K562 (cell line): ENCODE data around the gene DARS1. TPM values are rescaled to one million over a fixed set of nuclear protein-coding genes. Genes with fewer than 3 reads are reported as not detected.

ENCODE experiments used
- ATAC-seq: fragments of 200-7000 bp; cut with Tn5 transposase; 3 replicates; pipeline ENCODE4 v1.9.1; 2020; ENCODE audit warnings: moderate library complexity
- BruUV-seq: library from RNA; stranded (reverse); fragments of 400-500 nt; replicated peaks from 2 replicates; lab custom pipeline; 2021; lab: Mats Ljungman, UMichigan
- CTCF ChIA-PET: fragments of 300-600 bp; formaldehyde crosslinking; extraction: SDS; loops from one replicate; lab custom pipeline; 2021; ENCODE audit warnings: low intra/inter-chr PET ratio; lab: Yijun Ruan, JAX
- POLR2A ChIA-PET: fragments of 300-600, 350-650 bp; sonication (Branson Sonifier 250); formaldehyde crosslinking; extraction: SDS; loops from one replicate; lab custom pipeline; 2021; ENCODE audit warnings: antibody characterized with exemption, inconsistent platforms; lab: Yijun Ruan, JAX
- DNase-seq, 4 experiments: peaks; one replicate each; pipeline versions ENCODE4 v3.0.0 to v3.0.0-alpha.2; 2011 to 2018; ENCODE audit warnings: low spot score in 3 of 4, mixed read lengths in 3 of 4; ENCODE audit errors: extremely low read depth in 1 of 4
- FAIRE-seq: peaks from 2 replicates; lab custom pipeline; 2011; peaks lifted over from hg19 to GRCh38; lab: Jason Lieb, UNC
- H2AFZ ChIP-seq: 2 replicates; pipeline ENCODE4 v1.6.0; 2011; ENCODE audit warnings: low read depth, low read length, control low read depth, inconsistent platforms
- H3K27ac ChIP-seq: fragments of 200-600 bp; 3 replicates; pipeline ENCODE4 v1.8.0; 2011; ENCODE audit warnings: low read depth, mild to moderate bottlenecking, control low read depth, inconsistent platforms, low read length, moderate library complexity, mixed read lengths; ENCODE audit errors: extremely low read depth
- H3K27me3 ChIP-seq, 2 experiments: fragments of 300-600 bp in 1 of 2; 2 replicates in 1 of 2; 3 replicates in 1 of 2; pipeline versions ENCODE4 v1.6.0 to v1.8.0; 2011; ENCODE audit warnings: inconsistent platforms in 2 of 2, low read length in 2 of 2, mild to moderate bottlenecking in 1 of 2, mixed read lengths in 1 of 2, moderate library complexity in 1 of 2; ENCODE audit not compliant: control insufficient read depth in 2 of 2, insufficient read depth in 2 of 2
- H3K36me3 ChIP-seq: fragments of 300-600 bp; 3 replicates; pipeline ENCODE4 v1.8.0; 2011; ENCODE audit warnings: mild to moderate bottlenecking, low read length, inconsistent platforms; ENCODE audit not compliant: control insufficient read depth, insufficient read depth
- H3K4me1 ChIP-seq, 2 experiments: fragments of 200-600 bp in 1 of 2; replicated peaks in 1 of 2; 2 replicates in 1 of 2; 3 replicates in 1 of 2; pipeline versions ENCODE4 v1.5.1 to v1.8.0; 2011; ENCODE audit warnings: inconsistent platforms in 2 of 2, low read length in 2 of 2, mild to moderate bottlenecking in 1 of 2, mixed read lengths in 1 of 2, moderate library complexity in 1 of 2; ENCODE audit not compliant: control insufficient read depth in 2 of 2, insufficient read depth in 2 of 2
- H3K4me2 ChIP-seq: 2 replicates; pipeline ENCODE4 v1.6.1; 2011; ENCODE audit warnings: low read length, control low read depth, inconsistent platforms, mixed read lengths; ENCODE audit not compliant: insufficient read depth
- H3K4me3 ChIP-seq: fragments of 200-600 bp; sonication (generic), shearing (Covaris generic); 2 replicates; pipeline ENCODE4 v1.5.1; 2016; ENCODE audit warnings: control low read depth, inconsistent platforms
- H3K79me2 ChIP-seq: fragments of 200-600 bp; 3 replicates; pipeline ENCODE4 v1.8.0; 2011; ENCODE audit warnings: low read length, inconsistent platforms; ENCODE audit not compliant: control insufficient read depth, insufficient read depth
- H3K9ac ChIP-seq, 2 experiments: 2 replicates each; pipeline versions ENCODE4 v1.6.0 to v1.6.1; 2011; ENCODE audit warnings: low read depth in 2 of 2, low read length in 2 of 2, control low read depth in 1 of 2, inconsistent platforms in 1 of 2, mild to moderate bottlenecking in 1 of 2, mixed read lengths in 1 of 2; ENCODE audit not compliant: insufficient read depth in 1 of 2
- H3K9me1 ChIP-seq: one replicate; pipeline ENCODE4 v1.6.0; 2011; ENCODE audit warnings: inconsistent platforms, mild to moderate bottlenecking, low read length, moderate library complexity; ENCODE audit not compliant: control insufficient read depth, insufficient read depth
- H3K9me3 ChIP-seq: replicated peaks from 2 replicates; pipeline ENCODE4 v1.5.1; 2011; ENCODE audit warnings: low read depth, low read length, inconsistent platforms; ENCODE audit not compliant: control insufficient read depth, insufficient read depth
- H4K20me1 ChIP-seq: replicated peaks from 2 replicates; pipeline ENCODE4 v1.6.1; 2011; ENCODE audit warnings: low read length, inconsistent platforms, mixed read lengths; ENCODE audit not compliant: control insufficient read depth, insufficient read depth
- CAMTA2 ChIP-seq: fragments of 250-450 bp; sonication (Bioruptor Pico); conservative IDR thresholded peaks from 2 replicates; pipeline ENCODE4 v1.5.1; 2022
- CBFA2T3 ChIP-seq: fragments of 450-650 bp; IDR thresholded peaks from 2 replicates; pipeline ENCODE4 v1.6.1; 2017
- MCM5 ChIP-seq: fragments of 450-650 bp; IDR thresholded peaks from 2 replicates; pipeline ENCODE4 v1.6.1; 2016; ENCODE audit warnings: low read depth
- POLR2H ChIP-seq: IDR thresholded peaks from 2 replicates; pipeline ENCODE4 v1.6.1; 2016; ENCODE audit warnings: missing genetic modification characterization, low read depth, mild to moderate bottlenecking, control low read depth, missing compliant biosample characterization, moderate library complexity
- PREB ChIP-seq: sonication (generic); formaldehyde crosslinking; IDR thresholded peaks from 2 replicates; pipeline ENCODE4 v1.8.1; 2023; ENCODE audit warnings: mild to moderate bottlenecking, missing genetic modification reagents
- U2AF1 ChIP-seq: fragments of 200-400 bp; formaldehyde crosslinking; optimal IDR thresholded peaks from 2 replicates; pipeline ENCODE3; 2017; ENCODE audit warnings: mild to moderate bottlenecking, low read depth, low read length, moderate library complexity
- ZC3H11A ChIP-seq: IDR thresholded peaks from 2 replicates; pipeline ENCODE4 v1.6.1; 2012; ENCODE audit warnings: low read depth, low read length, improper control_type of control experiment
- ZFPM2 ChIP-seq: fragments of 250-450 bp; sonication (Bioruptor Pico); IDR thresholded peaks from 2 replicates; pipeline ENCODE4 v1.5.1; 2022; ENCODE audit warnings: mild to moderate bottlenecking
- ZNF609 ChIP-seq: sonication (generic); formaldehyde crosslinking; IDR thresholded peaks from 2 replicates; pipeline ENCODE4 v1.8.1; 2023; ENCODE audit warnings: missing genetic modification reagents, mild to moderate bottlenecking, borderline replicate concordance
- WGBS: fragments of 100-300 bp; shearing (Covaris generic); methylation state at CpG from one replicate; pipeline ENCODE4 v1.1.6; 2016; ENCODE audit warnings: low coverage, mixed read lengths; ENCODE audit not compliant: insufficient coverage; ENCODE audit errors: missing lambda C conversion rate; 5-methylcytosine and 5-hydroxymethylcytosine counted together
- in situ Hi-C: fragments of 300-500 bp; cut with MboI; formaldehyde crosslinking; loops from 4 replicates; pipeline ENCODE4 v1.15.0; 2018; ENCODE audit warnings: inconsistent platforms, mixed read lengths
- intact Hi-C: fragments of 100-400 bp; cut with micrococcal nuclease; formaldehyde crosslinking; loops from 2 replicates; pipeline ENCODE4 v1.14.2; 2022
- polyA plus RNA-seq, 8 experiments: library from polyadenylated mRNA; depleted of rRNA in 4 of 8; stranded (reverse) in 5 of 8; unstranded in 3 of 8; fragments of >200 nt; fragmentation: Nextera tagmentation in 2 of 8; fragmentation: Illumina TruSeq in 1 of 8; extraction: Ambion mirVana in 2 of 8; extraction: Trizol in 1 of 8; gene quantifications; 2 replicates each; pipeline versions ENCODE4 v1.2.1 to v1.2.3, GENCODE V29; 2011 to 2014; ENCODE audit warnings: inconsistent platforms in 1 of 8, missing spikeins in 1 of 8
- total RNA-seq, 7 experiments: library from RNA; depleted of rRNA in 6 of 7; stranded (reverse); fragments of >200 nt in 6 of 7; fragmentation: Illumina TruSeq in 2 of 7; extraction: Trizol in 2 of 7; gene quantifications; 2 replicates each; pipeline versions ENCODE4 v1.2.1 to v1.2.3, GENCODE V29; 2011 to 2021; ENCODE audit warnings: low replicate concordance in 1 of 7

Gene DARS1
- total and polyA plus RNA-seq, 9 of the 15 experiments (the other 6 are each of a cell fraction or from before 2014, with no cell fraction given), result 91.5 to 239 (median 98.0) TPM

GRCh38 chr2:135944625-135945024 is 40.8 kb downstream of the DARS1 start:
- no peaks in the 10 kb centered on the region for H3K27me3 ChIP-seq
- no peaks in the 10 kb centered on the region for H3K9me1 ChIP-seq
- no peaks in the 10 kb centered on the region for H3K9me3 ChIP-seq
- no peaks in the 10 kb centered on the region for H4K20me1 ChIP-seq
- H3K9ac ChIP-seq, result no peak overlapping the region
- in situ Hi-C loops, result no loop called here
- TF ChIP-seq CBFA2T3 (peak; percentile 19; the same call in 1 of the 2 replicates), U2AF1 (no peak)
- peaks cover 69% of the 10 kb centered on the region for H3K79me2 ChIP-seq
- POLR2A ChIA-PET, result no interaction called here
- CTCF ChIA-PET, result no interaction called here
- H3K4me3 ChIP-seq, result no peak overlapping the region
- peaks cover 38% of the 10 kb centered on the region for H3K36me3 ChIP-seq
- DNase-seq (peak in 1 of 4 experiments; percentile 11), ATAC-seq (peak; percentile 69), FAIRE-seq (no peak)
- intact Hi-C loops, result no loop called here
- 43% methylated on average over 1 of the region's 1 CpG for WGBS
- no peak overlapping the region for H2AFZ ChIP-seq
- no peak overlapping the region; the same call in 2 of the 3 replicates for H3K27ac ChIP-seq
- H3K4me2 ChIP-seq, result no peak overlapping the region
- peaks cover 4 to 8% of the 10 kb centered on the region in 2 experiments; a peak in 3 of 5 replicates for H3K4me1 ChIP-seq
- BruUV-seq, result no TSS peak

- WGBS, result 98% methylated on average over 5 of the region's 5 CpGs
- no TSS peak for BruUV-seq
- in situ Hi-C loops, result no loop called here
- ChIA-PET POLR2A (interaction anchor here (1.6 kb wide), 1 partner anchor 17 kb away, joined by 4 read pairs; no protein-coding TSS in a partner anchor), CTCF (no interaction called here)
- FAIRE-seq (no peak), DNase-seq (no peak), ATAC-seq (no peak)
- intact Hi-C loops, result no loop called here
- H3K4me1 ChIP-seq, result peaks cover 0 to 3% of the 10 kb centered on the region in 2 experiments; a peak in 1 of 5 replicates
- no peaks in the 10 kb centered on the region for H3K27me3 ChIP-seq
- no peaks in the 10 kb centered on the region for H3K9me1 ChIP-seq
- no peak overlapping the region for H2AFZ ChIP-seq
- H3K4me2 ChIP-seq, result no peak overlapping the region
- no peaks in the 10 kb centered on the region for H3K9me3 ChIP-seq
- peaks cover 37% of the 10 kb centered on the region for H3K36me3 ChIP-seq
- H3K79me2 ChIP-seq, result peaks cover 55% of the 10 kb centered on the region
- H3K4me3 ChIP-seq, result no peak overlapping the region
- no peaks in the 10 kb centered on the region for H4K20me1 ChIP-seq
- H3K27ac ChIP-seq, result no peak overlapping the region
- H3K9ac ChIP-seq, result no peak overlapping the region
- TF ChIP-seq ZFPM2 (no peak), ZC3H11A (no peak), PREB (no peak), CAMTA2 (no peak), POLR2H (tag) (no peak), ZNF609 (CRISPR knock-in tag) (no peak), MCM5 (no peak)
These were observed 42.3 kb downstream of the DARS1 start for GRCh38 chr2:135942936-135943688.
